GM13977 (cell line): Measurements from ENCODE around the gene XPR1.

ENCODE experiments used
- DNase-seq: peaks from one replicate; pipeline ENCODE4 v3.0.0; 2012; ENCODE audit warnings: low spot score
- CTCF ChIP-seq: IDR thresholded peaks from 2 replicates; pipeline ENCODE4 v1.5.1; 2012; ENCODE audit warnings: mild to moderate bottlenecking, control low read depth; ENCODE audit not compliant: insufficient read depth; ENCODE audit errors: extremely low read depth, missing control alignments
- in situ Hi-C: fragments of 300-500 bp; cut with MboI; formaldehyde crosslinking; loops from one replicate; pipeline ENCODE4 v1.12.0; 2022; ENCODE audit warnings: low sequenced_read_pairs, low pct_unique_long_range_greater_than_20kb, mixed read lengths, inconsistent platforms; ENCODE audit not compliant: unreplicated experiment

Gene XPR1

DNA sequence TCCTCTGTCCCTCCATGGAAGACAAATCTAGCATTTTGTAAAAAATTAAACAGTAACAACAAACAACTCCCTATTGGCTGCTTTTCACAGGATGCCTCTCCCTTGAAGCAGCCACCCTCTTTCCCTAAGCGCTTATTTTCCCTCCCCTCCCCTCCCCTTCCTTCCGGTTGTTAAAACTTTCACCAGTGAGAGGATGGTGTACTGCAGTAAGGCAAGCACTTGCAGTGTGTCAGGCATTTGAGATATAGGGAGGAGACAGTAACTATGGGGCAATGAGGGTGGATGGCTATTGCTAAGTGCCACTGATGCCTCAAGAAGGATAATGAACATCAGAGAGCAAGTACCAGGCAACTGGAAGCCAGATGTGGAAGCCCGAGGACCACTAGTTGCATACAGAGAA, 261.8 kb downstream of the XPR1 start:
- DNase-seq: no peak
- in situ Hi-C loops: no loop called here
- no peak for TF ChIP-seq CTCF

DNA sequence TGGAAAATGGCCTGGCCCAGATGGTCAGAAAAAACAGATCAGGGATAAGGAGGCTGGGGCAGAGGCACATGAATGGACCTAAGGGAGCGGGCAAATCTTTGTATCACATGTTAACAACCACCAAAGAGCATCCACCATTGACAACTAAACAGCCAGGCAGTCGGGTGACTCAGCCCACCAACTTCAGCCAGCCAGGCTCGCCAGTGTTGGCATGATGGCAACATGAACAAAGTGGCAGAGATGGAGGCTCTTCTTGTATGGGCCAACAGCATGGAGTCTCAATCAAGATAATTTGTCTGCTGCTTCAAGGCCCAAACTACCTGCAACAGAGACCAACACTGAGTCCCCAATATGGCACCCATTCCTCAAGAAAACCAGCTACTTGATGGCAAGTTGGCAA, 264.3 kb downstream of the XPR1 start:
- in situ Hi-C loops: no loop called here
- TF ChIP-seq CTCF: no peak
- no peak for DNase-seq

GRCh38 chr1:180898441-180899219, 266.8 kb downstream of the XPR1 start:
- no peak for TF ChIP-seq CTCF
- no peak for DNase-seq
- in situ Hi-C loops: no loop called here

GRCh38 chr1:180899262-180899661, 267.4 kb downstream of the XPR1 start:
- no peak for TF ChIP-seq CTCF
- in situ Hi-C loops: no loop called here
- DNase-seq: no peak

GRCh38 chr1:180901076-180901990, 269.5 kb downstream of the XPR1 start:
- in situ Hi-C loops: no loop called here
- no peak for TF ChIP-seq CTCF
- no peak for DNase-seq

DNA sequence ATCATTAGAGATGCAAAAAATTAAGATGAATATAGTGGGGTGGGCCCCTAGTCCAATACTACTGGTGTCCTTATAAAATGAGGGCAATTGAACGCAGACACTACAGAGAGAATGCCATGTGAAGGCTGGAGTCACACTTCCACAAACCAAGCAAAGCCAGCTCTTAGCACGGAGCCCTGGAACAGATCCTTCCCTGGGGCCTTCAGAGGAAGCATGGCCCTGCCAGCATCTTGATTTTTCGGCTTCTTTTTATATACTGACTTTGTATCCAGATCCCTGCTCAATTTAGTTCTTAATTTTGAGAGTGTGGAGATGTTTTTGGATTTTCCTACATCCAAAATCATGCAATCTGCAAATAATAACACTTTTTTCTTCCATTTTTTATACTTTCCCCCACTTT, 270.7 kb downstream of the XPR1 start:
- no peak for TF ChIP-seq CTCF
- DNase-seq: no peak
- in situ Hi-C loops: no loop called here
